ENCODE results near the gene FBXO34. TPM values are rescaled to one million over a fixed set of nuclear protein-coding genes. Genes with fewer than 3 reads are reported as not detected.

The FBXO34 gene
- total and polyA plus RNA-seq, 10 of the 15 experiments (the other 5 are each of a cell fraction or from before 2014, with no cell fraction given): 5.6 to 22.8 (median 17.6) TPM

- no peak for DNase-seq (ENCODE audit: low read depth, low spot score)
- Histone ChIP-seq H3K9ac (ENCODE audit: control insufficient read depth, insufficient read depth, low read length) (no peak overlapping the region), H3K4me2 (ENCODE audit: control insufficient read depth, insufficient read depth) (no peak overlapping the region), H3K9me3 (replicated peaks; ENCODE audit: control insufficient read depth, insufficient read depth, low read length) (no peaks in the 10 kb centered on the region), H3K4me3 (no peak overlapping the region), H3K4me1 (ENCODE audit: control insufficient read depth, insufficient read depth, low read length) (no peaks in the 10 kb centered on the region), H4K20me1 (ENCODE audit: control insufficient read depth, insufficient read depth) (no peaks in the 10 kb centered on the region), H3K27me3 (replicated peaks in 1 of 2; ENCODE audit: control insufficient read depth in 2 of 2, insufficient read depth in 2 of 2, low read length in 1 of 2) (no peaks in the 10 kb centered on the region), H3K36me3 (ENCODE audit: control insufficient read depth in 2 of 2, insufficient read depth in 2 of 2, low read length in 1 of 2) (peaks cover 2 to 7% of the 10 kb centered on the region in 2 experiments; a peak in 3 of 4 replicates), H3K27ac (ENCODE audit: control insufficient read depth, insufficient read depth) (no peak overlapping the region), H3K79me2 (ENCODE audit: control insufficient read depth, insufficient read depth, low read length) (no peaks in the 10 kb centered on the region), H2AFZ (ENCODE audit: control insufficient read depth, low read depth, low read length) (no peak overlapping the region)
- BruUV-seq (replicated peaks): no TSS peak
- no peak for TF ChIP-seq SPI1 (IDR thresholded peaks at IDR 0.05; ENCODE audit: borderline replicate concordance, insufficient read depth, low read depth, low read length)
- no peak for TF ChIP-seq ZNF24 (IDR thresholded peaks at IDR 0.05)
- no peak for TF ChIP-seq SREBF2 (IDR thresholded peaks at IDR 0.05; ENCODE audit: low read length)
- TF ChIP-seq MLLT1 (IDR thresholded peaks at IDR 0.05): no peak
- TF ChIP-seq NKRF (conservative IDR thresholded peaks at IDR 0.05): no peak
- no peak for TF ChIP-seq IRF3 (IDR thresholded peaks at IDR 0.05)
- TF ChIP-seq NFYA (IDR thresholded peaks at IDR 0.05; ENCODE audit: borderline replicate concordance, low read depth, low read length): no peak
- TF ChIP-seq HDGF (IDR thresholded peaks at IDR 0.05): no peak
- TF ChIP-seq CHD2 (IDR thresholded peaks at IDR 0.05; ENCODE audit: borderline replicate concordance, low read depth, low read length): no peak
- no peak for TF ChIP-seq SIN3A (IDR thresholded peaks at IDR 0.05; ENCODE audit: low read depth, low read length)
- ChIA-PET SMC1A (ENCODE audit: uncharacterized antibody, unreplicated experiment) (interaction anchor here (0.7 kb wide), 1 partner anchor 23 kb away, joined by 3 read pairs; no protein-coding TSS in a partner anchor), CTCF (interaction anchor here (1.2 kb wide), 1 partner anchor 118 kb away, joined by 6 read pairs; the partner anchor contains the start of gene FBXO34), POLR2A (no interaction called here), RAD21 (ENCODE audit: unreplicated experiment) (no interaction called here)
- in situ Hi-C loops (cut with MboI) (no loop called here), intact Hi-C loops (cut with micrococcal nuclease; ENCODE audit: unreplicated experiment) (no loop called here)
- ATAC-seq: no peak
- no peak for FAIRE-seq
Measured at GRCh38 chr14:55388160-55388559, 116.9 kb downstream of the FBXO34 start.

Data from GM12878 (cell line).